GM12872 (cell line): ENCODE data around the gene ZBTB1.

Experiments
- TF ChIP-seq, protein P1 (sequence below): IDR thresholded peaks from 3 replicates; pipeline ENCODE4 v1.5.1; 2011; ENCODE audit warnings: low read depth, mild to moderate bottlenecking, low read length, moderate library complexity; ENCODE audit not compliant: insufficient read depth

ZBTB1 gene

GRCh38 chr14:64566651-64567122 is 62.1 kb downstream of the ZBTB1 start:
- TF ChIP-seq, protein P1, sequence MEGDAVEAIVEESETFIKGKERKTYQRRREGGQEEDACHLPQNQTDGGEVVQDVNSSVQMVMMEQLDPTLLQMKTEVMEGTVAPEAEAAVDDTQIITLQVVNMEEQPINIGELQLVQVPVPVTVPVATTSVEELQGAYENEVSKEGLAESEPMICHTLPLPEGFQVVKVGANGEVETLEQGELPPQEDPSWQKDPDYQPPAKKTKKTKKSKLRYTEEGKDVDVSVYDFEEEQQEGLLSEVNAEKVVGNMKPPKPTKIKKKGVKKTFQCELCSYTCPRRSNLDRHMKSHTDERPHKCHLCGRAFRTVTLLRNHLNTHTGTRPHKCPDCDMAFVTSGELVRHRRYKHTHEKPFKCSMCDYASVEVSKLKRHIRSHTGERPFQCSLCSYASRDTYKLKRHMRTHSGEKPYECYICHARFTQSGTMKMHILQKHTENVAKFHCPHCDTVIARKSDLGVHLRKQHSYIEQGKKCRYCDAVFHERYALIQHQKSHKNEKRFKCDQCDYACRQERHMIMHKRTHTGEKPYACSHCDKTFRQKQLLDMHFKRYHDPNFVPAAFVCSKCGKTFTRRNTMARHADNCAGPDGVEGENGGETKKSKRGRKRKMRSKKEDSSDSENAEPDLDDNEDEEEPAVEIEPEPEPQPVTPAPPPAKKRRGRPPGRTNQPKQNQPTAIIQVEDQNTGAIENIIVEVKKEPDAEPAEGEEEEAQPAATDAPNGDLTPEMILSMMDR = no peak

DNA sequence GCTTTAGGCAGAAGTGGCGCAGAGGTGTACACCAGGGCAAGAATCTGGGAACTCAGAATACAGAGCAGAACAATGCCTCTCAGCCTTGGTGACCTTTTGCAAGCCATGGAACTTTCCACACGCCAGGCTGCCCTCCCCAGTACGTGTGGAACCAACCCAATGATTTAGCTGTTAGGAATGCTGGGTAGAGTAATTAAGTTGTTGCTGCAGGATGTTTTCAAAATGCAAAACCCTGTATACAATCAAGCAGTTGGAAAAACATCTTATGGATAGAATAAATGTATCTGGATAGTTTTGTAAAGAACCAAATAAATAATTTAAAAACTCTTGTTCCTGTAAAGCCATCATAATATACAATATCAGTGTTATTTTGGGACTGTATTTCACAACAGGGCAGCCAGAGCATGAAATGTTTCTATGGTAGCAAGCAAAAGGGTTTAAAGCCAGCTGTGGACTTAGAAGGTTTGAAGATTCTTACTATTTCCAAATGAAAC is 64.6 kb downstream of the ZBTB1 start:
- TF ChIP-seq, protein P1 = no peak

DNA sequence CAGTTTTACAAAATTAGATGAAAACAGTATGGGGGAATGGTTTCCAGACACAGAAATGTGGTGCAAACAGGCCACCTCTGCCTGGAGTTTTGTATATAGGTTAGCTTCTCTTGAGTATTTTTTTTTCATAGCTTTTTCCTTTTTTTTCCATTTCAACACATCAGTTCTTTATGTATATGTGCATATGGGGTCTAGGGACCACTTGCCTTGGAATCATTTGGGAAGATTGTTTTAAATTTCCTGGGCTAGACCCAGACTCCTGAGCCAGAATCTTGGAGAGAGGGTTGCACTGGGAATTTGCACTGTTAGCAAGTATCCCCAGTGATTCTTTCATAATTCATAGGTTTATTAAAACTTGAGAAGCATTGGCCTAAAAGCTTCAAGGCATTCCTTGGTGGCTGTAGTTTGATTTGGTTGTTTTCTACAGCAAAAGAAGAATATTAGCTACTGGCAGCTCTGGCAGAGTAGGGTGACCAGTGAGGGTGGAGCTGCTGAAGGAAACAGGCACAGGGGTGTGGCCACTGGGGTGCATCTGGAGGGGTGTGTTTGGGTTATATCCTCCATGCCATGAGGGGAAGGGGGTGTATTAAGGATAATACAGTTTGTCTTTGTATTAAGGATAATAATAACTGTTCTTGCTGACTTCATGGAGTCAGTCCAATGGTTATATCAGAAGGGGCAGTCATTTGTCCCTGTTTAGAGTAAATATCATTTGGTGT is 68.0 kb downstream of the ZBTB1 start:
- TF ChIP-seq, protein P1 = no peak

DNA sequence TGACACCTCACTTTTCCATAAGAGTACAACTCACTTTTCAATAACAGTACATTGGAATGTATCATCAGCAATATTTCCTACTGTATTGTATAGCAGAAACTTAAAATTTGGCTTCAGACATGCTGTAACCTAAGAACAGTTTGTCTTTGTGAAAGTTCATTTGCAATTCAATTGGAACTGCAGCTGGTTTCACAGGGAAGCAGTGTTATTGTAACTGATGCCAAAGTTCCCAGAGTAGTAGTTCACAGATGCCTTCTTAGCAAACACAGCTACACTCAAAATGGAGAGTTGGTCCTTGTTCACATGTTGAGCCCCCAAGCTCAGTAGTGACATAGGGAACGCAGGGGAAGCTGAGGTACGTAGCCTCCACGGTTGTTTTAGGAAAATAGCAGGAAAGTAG is 68.5 kb downstream of the ZBTB1 start:
- TF ChIP-seq, protein P1 = no peak
